Neutrophil (primary cell): ENCODE measurements around the gene SCNN1B.
"Not testable (repeated sequence)": the region's sequence is repeated elsewhere in the genome, so short reads cannot be mapped to it uniquely, and the experiment has no call there.

Source experiments
- H3K27ac ChIP-seq: fragments of 200-600 bp; sonication (generic); 2 replicates; pipeline ENCODE4 v1.5.1; 2016; ENCODE audit warnings: mild to moderate bottlenecking, moderate library complexity
- H3K27me3 ChIP-seq: fragments of 200-600 bp; sonication (generic); 2 replicates; pipeline ENCODE4 v1.6.0; 2016; ENCODE audit warnings: mild to moderate bottlenecking
- H3K36me3 ChIP-seq: fragments of 200-600 bp; sonication (generic); 2 replicates; pipeline ENCODE4 v1.5.1; 2017
- H3K4me1 ChIP-seq, 2 experiments: fragments of 200-600 bp in 1 of 2; sonication (generic) in 1 of 2; 1 replicate in 1 of 2; 2 replicates in 1 of 2; pipeline versions ENCODE4 v1.5.1 to v1.6.1; 2013 to 2016; ENCODE audit warnings: low read depth in 1 of 2, low read length in 1 of 2, mild to moderate bottlenecking in 1 of 2, moderate library complexity in 1 of 2; ENCODE audit not compliant: control insufficient read depth in 1 of 2, insufficient read depth in 1 of 2
- H3K4me3 ChIP-seq, 2 experiments: fragments of 200-600 bp in 1 of 2; sonication (generic) in 1 of 2; 1 replicate in 1 of 2; 2 replicates in 1 of 2; pipeline ENCODE4 v1.5.1; 2013 to 2016; ENCODE audit warnings: low read depth in 1 of 2, low read length in 1 of 2, mild to moderate bottlenecking in 1 of 2, moderate library complexity in 1 of 2
- H3K9me3 ChIP-seq: fragments of 200-600 bp; sonication (generic); 2 replicates; pipeline ENCODE4 v1.5.1; 2016
- TF ChIP-seq, protein P1 (sequence below): fragments of 200-600 bp; sonication (generic); IDR thresholded peaks from 2 replicates; pipeline ENCODE4 v1.5.1; 2016; ENCODE audit warnings: antibody characterized with exemption

The SCNN1B gene

DNA sequence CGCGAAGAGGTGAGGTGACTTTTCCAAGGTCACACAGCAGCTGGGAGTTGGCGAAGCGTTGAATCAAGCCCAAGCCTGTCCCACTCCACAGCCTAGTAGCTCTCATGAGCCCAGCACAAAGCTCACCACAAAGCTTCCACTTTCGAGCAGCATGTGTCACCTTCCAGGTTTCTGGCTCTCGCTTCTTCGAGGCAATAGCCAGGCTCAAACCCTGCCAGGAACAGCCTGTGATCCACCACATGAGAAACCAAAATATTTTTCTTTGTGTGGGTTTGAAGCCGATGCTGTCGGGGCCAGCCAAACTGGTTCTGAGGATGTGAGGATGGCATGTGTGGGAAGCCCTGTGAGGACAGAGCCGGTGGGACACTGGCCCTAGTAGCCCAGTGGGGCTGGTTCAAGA, 82.8 kb downstream of the SCNN1B start:
- H3K4me1 ChIP-seq, result no peaks in the 10 kb centered on the region
- H3K9me3 ChIP-seq, result no peaks in the 10 kb centered on the region
- TF ChIP-seq, protein P1, sequence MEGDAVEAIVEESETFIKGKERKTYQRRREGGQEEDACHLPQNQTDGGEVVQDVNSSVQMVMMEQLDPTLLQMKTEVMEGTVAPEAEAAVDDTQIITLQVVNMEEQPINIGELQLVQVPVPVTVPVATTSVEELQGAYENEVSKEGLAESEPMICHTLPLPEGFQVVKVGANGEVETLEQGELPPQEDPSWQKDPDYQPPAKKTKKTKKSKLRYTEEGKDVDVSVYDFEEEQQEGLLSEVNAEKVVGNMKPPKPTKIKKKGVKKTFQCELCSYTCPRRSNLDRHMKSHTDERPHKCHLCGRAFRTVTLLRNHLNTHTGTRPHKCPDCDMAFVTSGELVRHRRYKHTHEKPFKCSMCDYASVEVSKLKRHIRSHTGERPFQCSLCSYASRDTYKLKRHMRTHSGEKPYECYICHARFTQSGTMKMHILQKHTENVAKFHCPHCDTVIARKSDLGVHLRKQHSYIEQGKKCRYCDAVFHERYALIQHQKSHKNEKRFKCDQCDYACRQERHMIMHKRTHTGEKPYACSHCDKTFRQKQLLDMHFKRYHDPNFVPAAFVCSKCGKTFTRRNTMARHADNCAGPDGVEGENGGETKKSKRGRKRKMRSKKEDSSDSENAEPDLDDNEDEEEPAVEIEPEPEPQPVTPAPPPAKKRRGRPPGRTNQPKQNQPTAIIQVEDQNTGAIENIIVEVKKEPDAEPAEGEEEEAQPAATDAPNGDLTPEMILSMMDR, result no peak
- H3K27me3 ChIP-seq, result no peaks in the 10 kb centered on the region
- H3K27ac ChIP-seq, result no peak overlapping the region
- peaks cover 14% of the 10 kb centered on the region for H3K36me3 ChIP-seq
- H3K4me3 ChIP-seq, result no peak overlapping the region

DNA sequence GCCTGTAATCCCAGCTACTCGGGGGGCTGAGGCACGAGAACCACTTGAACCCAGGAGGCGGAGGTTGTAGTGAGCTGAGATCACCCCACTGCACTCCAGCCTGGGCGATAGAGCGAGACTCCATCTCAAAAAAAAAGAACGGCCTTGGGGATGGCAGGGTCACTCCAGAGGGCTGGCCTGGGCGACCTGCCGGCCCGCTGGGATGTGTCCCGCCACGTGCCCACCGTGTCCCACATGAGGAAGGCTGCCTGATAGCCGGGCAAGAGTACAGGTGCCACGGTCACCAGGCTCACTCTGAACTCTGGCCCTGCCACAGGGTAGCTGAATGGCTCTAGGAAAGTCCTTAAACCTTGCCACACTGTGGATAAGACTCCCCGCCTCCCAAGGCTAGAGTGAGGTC, 83.3 kb downstream of the SCNN1B start:
- H3K27me3 ChIP-seq, result no peaks in the 10 kb centered on the region
- no peak overlapping the region for H3K27ac ChIP-seq
- no peaks in the 10 kb centered on the region for H3K4me1 ChIP-seq
- no peak overlapping the region for H3K4me3 ChIP-seq
- H3K9me3 ChIP-seq, result no peaks in the 10 kb centered on the region
- peaks cover 19% of the 10 kb centered on the region for H3K36me3 ChIP-seq
- TF ChIP-seq, protein P1, result no peak

DNA sequence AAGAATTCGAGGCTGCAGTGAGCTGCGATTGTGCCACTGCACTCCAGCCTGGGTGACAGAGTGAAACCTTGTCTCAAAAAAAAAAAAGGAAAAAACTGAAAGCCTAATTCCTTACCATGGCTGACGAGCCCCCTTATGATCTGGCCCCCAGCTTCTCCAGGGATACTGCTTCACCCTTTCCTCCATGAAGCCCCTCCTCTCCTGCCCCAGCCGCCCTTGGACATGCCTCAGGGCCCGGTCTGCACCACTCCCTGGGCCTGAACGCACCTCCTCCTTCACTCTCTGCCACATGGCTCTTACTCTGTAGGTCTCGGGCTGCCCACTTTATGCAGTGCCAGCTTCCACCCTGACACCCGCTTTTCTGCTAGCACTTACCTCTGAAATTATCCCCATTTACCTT, 85.6 kb downstream of the SCNN1B start:
- Histone ChIP-seq H3K4me1 (no peaks in the 10 kb centered on the region), H3K36me3 (peaks cover 41% of the 10 kb centered on the region), H3K4me3 (no peak overlapping the region), H3K27ac (no peak overlapping the region), H3K9me3 (no peaks in the 10 kb centered on the region), H3K27me3 (no peaks in the 10 kb centered on the region)
- TF ChIP-seq, protein P1, result no peak

DNA sequence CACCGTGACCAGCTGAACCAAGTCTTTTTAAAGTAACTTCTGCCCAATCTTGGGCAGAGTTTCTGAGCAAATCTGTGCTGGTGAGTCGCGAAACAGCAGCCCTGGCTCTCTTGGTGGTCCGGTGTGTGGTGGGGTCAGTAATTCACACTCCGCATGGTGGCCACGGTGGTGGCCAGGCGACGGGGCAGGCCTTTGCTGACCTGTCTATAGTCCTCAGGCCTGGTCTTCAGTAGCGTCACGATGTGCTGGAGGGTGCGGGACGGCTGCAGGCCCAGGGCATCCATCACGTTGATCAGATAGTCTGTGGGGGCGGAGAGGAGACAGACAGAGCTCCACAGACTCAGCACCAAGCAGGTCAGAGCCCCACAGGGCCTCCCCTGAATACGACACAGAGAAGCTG, 86.7 kb downstream of the SCNN1B start:
- Histone ChIP-seq H3K27ac (no peak overlapping the region), H3K36me3 (peaks cover 48% of the 10 kb centered on the region), H3K27me3 (no peaks in the 10 kb centered on the region), H3K4me1 (no peaks in the 10 kb centered on the region), H3K4me3 (no peak overlapping the region), H3K9me3 (no peaks in the 10 kb centered on the region)
- TF ChIP-seq, protein P1, result no peak

DNA sequence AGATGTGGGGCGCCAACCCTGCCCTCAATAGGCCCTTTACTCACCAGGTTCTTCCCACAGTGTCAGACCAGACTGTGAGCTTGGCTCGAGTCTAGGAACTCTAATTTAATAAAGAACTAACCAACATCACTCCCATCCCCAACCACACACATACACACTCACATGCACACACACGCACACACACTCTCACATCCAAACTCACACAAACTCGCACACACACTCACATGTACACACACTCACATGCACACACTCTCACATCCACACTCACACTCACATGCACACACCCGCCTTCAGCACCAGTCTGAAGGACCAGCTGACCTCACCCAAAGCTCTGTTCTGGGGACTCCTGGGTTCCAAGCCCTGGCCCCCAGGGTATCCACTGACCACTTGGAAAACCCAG, 87.1 kb downstream of the SCNN1B start:
- TF ChIP-seq, protein P1, result no peak
- Histone ChIP-seq H3K36me3 (peaks cover 48% of the 10 kb centered on the region), H3K4me1 (no peaks in the 10 kb centered on the region), H3K9me3 (no peaks in the 10 kb centered on the region), H3K27me3 (no peaks in the 10 kb centered on the region), H3K27ac (no peak overlapping the region), H3K4me3 (no peak overlapping the region)

DNA sequence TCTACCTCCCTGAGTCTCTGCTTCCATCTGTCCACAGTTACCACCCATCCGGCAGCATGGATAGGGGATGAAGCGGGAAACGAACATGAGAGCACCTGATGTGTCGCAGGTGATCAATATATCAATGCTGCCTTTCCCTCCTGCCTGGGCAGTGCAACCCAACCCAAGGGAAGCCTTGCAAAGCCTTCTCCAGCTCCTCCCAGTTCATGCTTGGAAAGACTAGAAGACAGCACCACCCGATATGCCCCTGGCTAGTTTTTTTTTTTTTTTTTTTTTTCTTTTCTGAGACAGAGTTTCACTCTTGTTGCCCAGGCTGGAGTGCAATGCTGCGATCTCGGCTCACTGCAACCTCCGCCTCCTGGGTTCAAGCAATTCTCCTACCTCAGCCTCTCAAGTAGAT, 87.8 kb downstream of the SCNN1B start:
- peaks cover 48% of the 10 kb centered on the region for H3K36me3 ChIP-seq
- H3K4me3 ChIP-seq, H3K9me3 ChIP-seq, H3K4me1 ChIP-seq, H3K27me3 ChIP-seq, H3K27ac ChIP-seq: not testable (repeated sequence)
